Skeletal muscle satellite cell (primary cell): ENCODE data around the gene IDUA.

Experiments
- H3K27me3 ChIP-seq: 2 replicates; pipeline ENCODE4 v1.7.0; 2013; ENCODE audit warnings: low read length; ENCODE audit not compliant: control insufficient read depth, insufficient read depth
- H3K36me3 ChIP-seq: 2 replicates; pipeline ENCODE4 v1.7.0; 2013; ENCODE audit warnings: mild to moderate bottlenecking, control low read depth, low read length; ENCODE audit not compliant: insufficient read depth
- H3K4me1 ChIP-seq: 2 replicates; pipeline ENCODE4 v1.7.0; 2013; ENCODE audit warnings: low read length; ENCODE audit not compliant: control insufficient read depth, insufficient read depth
- H3K4me2 ChIP-seq: 2 replicates; pipeline ENCODE4 v1.7.0; 2013; ENCODE audit warnings: mild to moderate bottlenecking, low read length
- H3K4me3 ChIP-seq: 2 replicates; pipeline ENCODE4 v1.7.0; 2013; ENCODE audit warnings: low read length
- H3K9ac ChIP-seq: 2 replicates; pipeline ENCODE4 v1.7.0; 2013; ENCODE audit warnings: mild to moderate bottlenecking, low read depth, low read length, moderate library complexity
- H3K9me3 ChIP-seq: replicated peaks from 2 replicates; pipeline ENCODE4 v1.7.0; 2013; ENCODE audit warnings: mild to moderate bottlenecking, control low read depth, low read length

Gene IDUA

GRCh38 chr4:987624-988513, 1.0 kb downstream of the IDUA start:
- Histone ChIP-seq H3K27me3 (no peaks in the 10 kb centered on the region), H3K9me3 (no peaks in the 10 kb centered on the region), H3K4me3 (peak overlapping the region; percentile 78), H3K36me3 (peaks cover 4% of the 10 kb centered on the region), H3K4me1 (peaks cover 23% of the 10 kb centered on the region), H3K4me2 (peak overlapping the region; percentile 91), H3K9ac (peak overlapping the region; percentile 75)

DNA sequence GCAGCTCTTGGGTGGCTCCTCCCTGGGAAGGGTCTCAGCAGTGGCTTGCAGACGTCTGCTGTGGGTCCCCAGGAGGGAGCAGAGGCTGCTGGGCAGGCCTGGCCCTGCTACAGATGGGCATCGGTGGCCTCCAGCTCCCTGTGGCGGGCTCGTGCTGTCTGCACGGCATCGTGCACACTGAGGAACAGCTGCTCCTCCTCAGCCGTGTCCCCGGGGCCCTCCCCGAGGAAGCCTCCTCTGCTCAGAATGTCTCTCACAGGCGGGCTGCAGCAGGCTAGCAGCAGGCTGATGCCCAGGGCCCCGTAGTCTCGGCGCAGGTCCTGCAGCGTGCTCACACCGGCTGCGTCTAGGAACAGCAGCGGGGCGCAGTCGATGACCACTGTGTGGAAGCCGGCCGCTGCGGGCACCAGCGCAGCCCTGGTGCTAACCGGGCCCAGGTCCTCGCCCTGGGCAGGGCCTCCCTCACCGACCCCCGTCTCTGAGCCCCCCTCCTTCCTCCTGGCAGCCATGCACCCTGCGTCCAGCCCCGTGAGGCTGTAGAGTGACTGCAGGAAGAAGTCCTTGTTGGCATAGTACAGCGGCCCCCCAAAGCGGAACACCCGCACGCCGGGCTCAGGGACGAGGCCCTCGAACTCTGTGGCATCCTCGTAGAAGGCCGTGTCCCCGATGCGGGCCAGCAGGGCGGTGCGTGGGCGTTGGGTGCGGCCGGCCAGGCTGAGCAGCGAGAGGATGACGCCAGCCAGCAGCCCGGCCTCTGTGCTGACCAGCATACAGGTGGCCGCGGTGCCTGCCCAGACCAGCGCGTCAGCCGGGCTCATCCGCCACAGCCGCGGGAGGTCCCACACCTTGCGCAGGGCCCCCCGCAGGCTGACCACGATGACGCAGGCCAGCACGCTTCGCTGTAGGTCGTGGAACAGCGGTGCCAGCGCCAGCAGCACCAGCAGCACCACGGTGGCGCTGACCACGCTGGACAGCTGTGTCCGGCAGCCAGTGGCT, 2.2 kb downstream of the IDUA start:
- Histone ChIP-seq H3K9ac (no peak overlapping the region), H3K4me1 (peaks cover 23% of the 10 kb centered on the region), H3K4me3 (no peak overlapping the region), H3K36me3 (peaks cover 4% of the 10 kb centered on the region), H3K4me2 (peak overlapping the region; percentile 91), H3K27me3 (no peaks in the 10 kb centered on the region), H3K9me3 (no peaks in the 10 kb centered on the region)

- Histone ChIP-seq H3K27me3 (no peaks in the 10 kb centered on the region), H3K4me3 (no peak overlapping the region), H3K9ac (no peak overlapping the region), H3K36me3 (peaks cover 4% of the 10 kb centered on the region), H3K4me2 (no peak overlapping the region), H3K4me1 (peaks cover 21% of the 10 kb centered on the region), H3K9me3 (no peaks in the 10 kb centered on the region)
These were observed 3.1 kb downstream of the IDUA start for GRCh38 chr4:989722-990471.

DNA sequence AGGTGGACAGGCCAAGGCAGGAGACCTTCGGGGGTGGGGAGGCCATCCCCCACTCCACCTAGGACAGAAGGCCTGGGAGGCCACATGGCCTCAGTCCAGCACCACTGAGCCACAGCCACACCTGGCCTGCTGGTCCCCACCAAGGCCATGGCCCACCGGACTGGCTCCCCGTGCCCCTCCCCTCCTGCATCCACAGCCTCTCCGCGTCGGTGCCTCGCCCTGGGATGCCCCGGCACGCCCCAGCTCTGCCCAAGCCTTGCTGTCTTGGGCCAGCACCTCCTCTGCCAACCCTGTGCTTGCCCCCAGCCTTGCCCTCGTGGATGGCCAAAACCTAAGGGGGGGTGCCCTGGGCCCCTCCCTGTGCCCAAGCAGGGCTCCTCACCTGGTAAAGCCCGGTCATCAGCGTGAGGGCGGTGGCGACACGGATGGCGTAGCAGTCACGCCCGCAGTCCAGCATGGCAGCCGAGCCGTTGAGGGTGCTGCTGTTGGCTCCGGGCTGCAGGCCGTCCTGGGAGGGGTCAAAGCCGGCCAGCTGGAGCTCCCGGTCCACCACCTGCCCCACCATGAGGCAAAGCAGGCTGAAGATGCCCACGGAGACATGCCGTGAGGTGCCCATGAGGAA, 4.0 kb downstream of the IDUA start:
- no peak overlapping the region for H3K4me2 ChIP-seq
- H3K27me3 ChIP-seq: peaks cover 1% of the 10 kb centered on the region
- H3K4me3 ChIP-seq: no peak overlapping the region
- H3K36me3 ChIP-seq: peaks cover 4% of the 10 kb centered on the region
- H3K4me1 ChIP-seq: peaks cover 17% of the 10 kb centered on the region
- H3K9me3 ChIP-seq: no peaks in the 10 kb centered on the region
- no peak overlapping the region for H3K9ac ChIP-seq

DNA sequence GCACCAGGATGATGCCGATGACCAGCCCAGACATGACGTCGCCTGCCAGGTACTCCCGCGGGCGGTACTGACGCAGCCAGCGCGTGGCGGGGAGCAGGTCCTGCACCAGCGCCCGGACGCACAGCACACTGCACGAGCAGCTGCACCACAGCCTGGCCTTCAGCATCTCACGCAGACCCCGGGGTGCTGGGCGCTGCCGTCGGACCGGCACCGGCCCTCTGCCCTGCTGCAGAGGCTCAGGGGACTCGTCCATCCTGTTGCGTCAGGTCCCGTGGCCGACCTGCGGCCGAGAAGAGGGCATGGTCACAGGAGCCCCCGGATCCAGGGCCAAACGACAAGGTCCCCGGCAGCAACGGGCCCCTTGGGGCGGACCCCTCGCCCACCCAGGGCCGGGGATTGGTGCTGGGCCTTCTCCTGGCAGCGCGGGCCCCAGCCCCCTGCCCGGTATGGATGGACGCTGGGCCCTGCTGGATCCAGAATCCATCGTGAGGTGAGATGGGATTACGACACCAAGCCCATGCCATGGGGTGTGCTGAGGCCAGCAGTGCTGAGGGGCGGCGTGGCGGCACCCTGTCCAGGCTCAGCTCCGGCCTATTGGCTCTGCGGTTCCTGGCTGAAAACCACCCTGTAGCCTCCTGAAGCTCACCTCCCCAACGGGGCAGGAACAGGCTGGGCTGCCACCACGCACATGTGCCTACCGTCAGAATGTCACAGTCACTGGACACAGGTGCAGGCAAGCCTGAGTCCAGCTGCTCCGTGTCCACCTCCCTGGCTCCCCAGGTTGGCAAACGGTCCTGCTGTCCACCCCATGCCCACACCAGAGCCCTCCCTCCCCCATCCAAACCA, 4.8 kb downstream of the IDUA start:
- Histone ChIP-seq H3K4me1 (peaks cover 12% of the 10 kb centered on the region), H3K9ac (no peak overlapping the region), H3K4me3 (no peak overlapping the region), H3K36me3 (peaks cover 4% of the 10 kb centered on the region), H3K4me2 (no peak overlapping the region), H3K27me3 (peaks cover 9% of the 10 kb centered on the region), H3K9me3 (no peaks in the 10 kb centered on the region)

- H3K36me3 ChIP-seq: peaks cover 4% of the 10 kb centered on the region
- H3K9me3 ChIP-seq: no peaks in the 10 kb centered on the region
- peaks cover 9% of the 10 kb centered on the region for H3K4me1 ChIP-seq
- peaks cover 16% of the 10 kb centered on the region for H3K27me3 ChIP-seq
- no peak overlapping the region for H3K9ac ChIP-seq
- H3K4me3 ChIP-seq: no peak overlapping the region
- H3K4me2 ChIP-seq: no peak overlapping the region
These were observed 5.7 kb downstream of the IDUA start for GRCh38 chr4:992297-993110.

GRCh38 chr4:993111-994029, 6.5 kb downstream of the IDUA start, which contains the start of gene SLC26A1:
SLC26A1 (minus strand) TSS chr4:993404; CDS start chr4:991703, 1,701 bp downstream.
- peaks cover 24% of the 10 kb centered on the region for H3K27me3 ChIP-seq
- no peak within 1 kb of the TSS for H3K4me2 ChIP-seq
- peaks cover 4% of the 10 kb centered on the region for H3K36me3 ChIP-seq
- no peak within 1 kb of the TSS for H3K4me3 ChIP-seq
- H3K9me3 ChIP-seq: no peaks in the 10 kb centered on the region
- H3K4me1 ChIP-seq: peaks cover under 1% of the 10 kb centered on the region
- H3K9ac ChIP-seq: no peak within 1 kb of the TSS

DNA sequence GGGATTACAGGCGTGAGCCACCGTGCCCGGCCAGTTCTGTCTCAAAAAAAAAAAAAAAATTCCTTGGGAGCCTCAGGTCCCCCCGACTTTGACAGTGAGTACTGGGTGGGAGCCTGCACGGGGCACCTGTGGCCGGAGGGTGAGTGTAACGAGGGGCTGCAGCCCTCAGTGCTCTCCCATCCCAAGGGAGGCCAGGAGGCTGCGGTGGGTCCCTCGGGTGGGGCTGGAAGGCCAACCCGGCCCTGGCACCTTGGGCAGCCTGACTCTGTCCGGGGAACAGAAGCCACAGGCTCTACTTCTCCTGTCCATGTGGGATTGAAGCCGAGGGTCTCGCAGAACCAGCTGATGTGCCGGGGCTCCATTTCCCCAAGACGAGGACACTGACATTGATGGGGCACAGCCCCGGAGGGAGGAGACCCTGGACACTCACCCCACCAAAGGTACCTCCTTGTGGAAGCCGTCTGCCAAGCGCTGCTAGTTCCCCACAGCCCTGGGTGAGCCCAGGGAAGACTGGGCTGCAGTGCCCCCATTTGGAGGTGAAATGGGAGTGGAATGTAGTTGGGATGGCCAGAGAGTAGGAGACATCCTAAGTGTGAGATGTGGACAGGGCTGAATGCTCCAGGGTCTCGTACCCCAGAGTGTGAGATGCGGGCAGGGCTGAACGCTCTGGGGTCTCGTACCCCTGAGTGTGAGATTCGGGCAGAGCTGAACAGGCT, 8.6 kb downstream of the IDUA start:
- H3K9ac ChIP-seq: no peak overlapping the region
- H3K27me3 ChIP-seq: peaks cover 33% of the 10 kb centered on the region
- H3K4me1 ChIP-seq: no peaks in the 10 kb centered on the region
- H3K9me3 ChIP-seq: no peaks in the 10 kb centered on the region
- H3K4me2 ChIP-seq: no peak overlapping the region
- H3K36me3 ChIP-seq: no peaks in the 10 kb centered on the region
- no peak overlapping the region for H3K4me3 ChIP-seq
